IPS DF 4.7 (cell line): Measurements from ENCODE around the gene TEAD1.

Experiments
- DNase-seq: peaks from one replicate; pipeline ENCODE4 v3.0.0-alpha.2; 2013; ENCODE audit warnings: low spot score; ENCODE audit errors: extremely low read depth

The TEAD1 gene

DNA sequence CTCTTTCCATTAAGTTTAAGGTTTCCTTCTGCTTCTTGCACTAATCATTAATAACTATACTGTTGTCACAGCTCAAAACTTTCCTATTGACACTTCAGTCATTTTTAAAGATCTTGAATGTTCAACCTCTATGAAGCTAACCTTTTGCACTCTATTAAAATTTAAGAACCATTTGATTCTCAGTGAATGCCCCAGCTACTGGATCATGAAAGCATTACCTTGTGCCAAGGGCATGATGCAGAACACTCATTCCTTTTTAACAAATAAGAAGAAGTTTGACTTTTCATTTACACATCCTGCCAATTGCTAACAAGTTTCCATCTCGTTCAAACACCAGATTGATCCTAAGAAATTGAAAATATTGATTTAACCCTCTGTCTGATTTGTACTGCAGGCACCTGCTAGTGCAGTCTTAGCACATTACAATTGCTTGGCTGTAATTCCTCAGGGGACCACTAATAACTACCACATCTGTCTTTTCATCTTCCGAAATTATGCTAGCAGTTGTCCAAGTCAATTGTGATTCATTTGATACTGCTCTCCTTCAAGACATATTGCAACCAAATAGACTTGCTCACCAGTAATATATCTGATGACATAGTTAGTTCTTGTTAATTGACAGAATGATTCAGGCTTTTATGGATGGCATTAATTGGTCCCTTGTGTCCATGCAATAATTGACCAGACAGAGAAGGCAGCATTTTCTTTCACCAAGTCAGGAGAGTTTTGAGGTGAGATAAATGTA, 158.4 kb downstream of the TEAD1 start:
- no peak for DNase-seq

DNA sequence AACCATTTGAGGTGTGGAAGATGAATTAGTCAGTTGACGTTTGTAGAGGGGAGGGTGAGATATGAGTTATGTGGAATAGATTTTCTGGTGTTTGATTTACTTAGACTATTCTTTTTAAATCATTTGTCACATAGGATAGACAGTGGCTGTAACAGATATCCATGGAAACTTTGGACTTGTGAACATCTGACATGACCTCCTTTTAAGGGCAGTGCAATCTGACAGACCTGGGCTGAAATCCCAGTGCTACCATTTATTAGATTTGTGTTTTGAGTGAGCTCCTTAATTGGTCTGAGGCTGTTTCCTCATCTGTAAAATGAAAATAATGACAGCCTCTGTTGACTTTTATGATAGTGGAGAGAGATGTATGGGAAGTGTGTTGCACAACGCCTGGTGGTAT, 159.9 kb downstream of the TEAD1 start:
- DNase-seq = no peak

DNA sequence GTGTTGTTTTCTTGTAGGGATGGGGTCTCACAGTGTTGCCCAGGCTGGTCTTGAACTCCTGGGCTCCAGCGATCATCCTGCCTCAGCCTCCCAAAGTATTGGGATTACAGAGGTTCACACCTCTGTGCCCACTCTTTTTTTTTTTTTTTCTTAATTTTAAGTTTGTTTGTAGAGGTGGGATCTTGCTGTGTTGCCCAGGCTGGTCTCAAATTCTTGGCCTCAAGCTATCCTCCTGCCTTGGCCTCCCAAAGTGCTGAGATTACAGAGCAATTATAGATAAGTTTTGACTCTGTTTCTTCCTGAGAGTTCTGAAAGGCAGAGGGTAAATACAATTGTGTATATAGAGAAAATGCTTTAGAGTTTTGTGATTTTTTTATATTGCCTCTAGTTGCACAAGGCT, 160.4 kb downstream of the TEAD1 start:
- DNase-seq = no peak

DNA sequence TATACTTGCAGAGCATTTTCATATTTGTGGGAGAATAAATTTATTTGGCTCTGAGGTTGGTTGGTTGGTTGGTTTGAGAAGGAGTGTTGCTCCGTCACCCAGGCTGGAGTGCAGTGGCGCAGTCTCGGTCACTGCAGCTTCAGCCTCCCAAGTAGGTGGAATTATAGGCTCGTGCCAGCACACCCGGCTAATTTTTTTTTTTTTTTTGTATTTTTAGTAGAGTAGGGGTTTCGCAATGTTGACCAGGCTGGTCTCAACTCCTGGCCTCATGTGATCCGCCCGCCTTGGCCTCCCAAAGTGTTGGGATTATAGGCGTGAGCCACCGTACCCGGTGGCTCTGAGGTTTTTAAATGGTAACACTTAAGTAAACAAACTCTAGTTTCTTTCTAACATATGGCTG, 161.1 kb downstream of the TEAD1 start:
- no peak for DNase-seq

DNA sequence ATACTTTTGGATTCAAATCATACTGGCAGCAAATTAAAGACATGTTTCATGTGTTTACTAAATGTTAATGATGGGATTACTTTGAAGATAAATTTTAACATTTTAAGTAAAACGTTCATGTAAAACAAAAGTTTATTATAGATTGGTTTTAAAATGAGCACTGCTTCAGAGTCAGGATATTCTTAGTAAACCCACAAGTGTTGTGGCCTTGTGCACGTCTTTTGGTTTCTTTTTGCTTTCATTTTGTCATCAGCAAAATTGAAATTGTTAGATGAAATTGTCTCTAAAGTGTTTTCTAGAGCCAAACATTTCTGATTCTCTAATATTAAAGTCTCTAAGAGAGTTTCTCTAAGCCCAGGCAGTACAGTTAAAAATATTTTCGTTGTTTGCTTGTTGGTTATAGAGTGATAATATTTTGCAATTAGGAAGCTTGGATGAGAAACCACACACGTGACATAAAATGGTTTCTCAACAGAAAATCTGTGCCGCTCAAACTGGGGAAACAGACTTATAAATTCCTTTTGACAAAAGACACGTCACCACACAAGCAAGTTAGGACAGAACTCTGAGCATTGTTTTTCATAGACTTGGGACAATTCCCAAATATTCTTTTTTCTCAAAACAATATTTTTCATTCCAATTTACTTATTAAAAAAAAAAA, 164.4 kb downstream of the TEAD1 start:
- no peak for DNase-seq

DNA sequence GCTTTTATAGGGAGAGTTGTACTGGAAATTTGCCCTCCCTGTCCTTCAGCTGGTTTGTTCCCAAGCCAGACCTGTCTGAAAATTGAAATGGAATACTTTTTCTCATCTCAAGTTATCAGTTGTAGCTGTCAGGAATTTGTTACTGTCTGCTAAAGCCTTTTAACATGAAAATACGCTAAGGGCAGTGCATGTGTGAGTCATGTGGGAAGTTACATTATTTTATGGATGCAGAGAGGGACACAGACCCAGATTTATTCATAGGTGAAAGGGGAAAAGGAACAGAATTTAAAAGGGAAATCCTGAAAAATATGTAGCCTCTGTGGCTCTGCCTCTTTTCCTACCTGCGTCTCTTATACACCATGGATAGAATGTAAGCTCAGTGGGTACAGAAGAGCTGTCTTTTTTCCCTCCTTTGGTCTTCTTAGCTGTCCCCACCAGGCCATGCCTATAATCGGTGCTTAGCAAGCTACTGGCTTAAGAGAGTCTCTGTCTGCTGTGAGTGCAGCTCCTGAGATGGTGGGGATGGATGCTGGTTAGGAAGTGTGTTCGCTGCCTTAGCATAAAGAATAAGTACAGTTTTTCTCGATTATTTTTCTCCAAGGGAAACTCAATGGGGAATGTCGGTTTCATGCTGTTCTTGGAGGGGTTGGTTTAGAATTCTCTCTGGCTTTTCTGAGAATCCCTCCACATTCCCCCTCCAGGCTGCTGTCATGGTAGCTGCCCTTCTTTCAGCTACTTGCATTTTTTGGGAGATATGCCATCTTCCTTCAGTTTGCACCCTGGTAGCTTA, 166.8 kb downstream of the TEAD1 start:
- DNase-seq = no peak

DNA sequence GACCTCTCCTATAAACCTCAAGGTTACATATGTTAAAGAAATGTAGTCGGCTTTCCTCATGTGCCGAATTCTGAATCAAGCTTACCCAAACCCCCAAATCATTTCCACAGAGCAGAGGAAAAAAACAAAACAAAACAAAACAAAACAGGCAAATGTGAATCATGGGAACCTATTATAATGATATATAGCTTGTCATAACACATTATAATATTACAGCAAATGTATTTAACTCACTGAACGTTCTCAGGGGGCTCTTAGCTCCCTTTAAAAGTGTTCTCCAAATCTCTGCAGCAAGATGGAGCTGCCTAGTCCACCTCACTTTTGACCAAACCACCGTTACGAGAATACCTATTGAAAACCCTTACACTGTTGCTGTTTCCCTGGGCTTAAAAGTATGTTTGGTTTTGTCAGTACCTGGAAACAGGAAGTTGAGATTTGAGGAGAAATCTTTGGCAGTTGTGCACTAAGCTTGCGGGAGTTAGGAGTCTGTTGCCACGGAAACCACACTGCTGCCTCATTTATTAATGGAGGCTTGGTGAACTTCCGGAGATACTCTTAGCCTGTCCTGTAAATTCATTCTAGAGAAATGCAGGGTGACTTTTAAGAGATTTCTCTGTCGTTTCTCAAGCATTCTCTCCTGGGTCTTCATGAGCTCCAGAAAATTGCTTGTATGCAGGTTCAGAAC, 167.9 kb downstream of the TEAD1 start:
- no peak for DNase-seq

DNA sequence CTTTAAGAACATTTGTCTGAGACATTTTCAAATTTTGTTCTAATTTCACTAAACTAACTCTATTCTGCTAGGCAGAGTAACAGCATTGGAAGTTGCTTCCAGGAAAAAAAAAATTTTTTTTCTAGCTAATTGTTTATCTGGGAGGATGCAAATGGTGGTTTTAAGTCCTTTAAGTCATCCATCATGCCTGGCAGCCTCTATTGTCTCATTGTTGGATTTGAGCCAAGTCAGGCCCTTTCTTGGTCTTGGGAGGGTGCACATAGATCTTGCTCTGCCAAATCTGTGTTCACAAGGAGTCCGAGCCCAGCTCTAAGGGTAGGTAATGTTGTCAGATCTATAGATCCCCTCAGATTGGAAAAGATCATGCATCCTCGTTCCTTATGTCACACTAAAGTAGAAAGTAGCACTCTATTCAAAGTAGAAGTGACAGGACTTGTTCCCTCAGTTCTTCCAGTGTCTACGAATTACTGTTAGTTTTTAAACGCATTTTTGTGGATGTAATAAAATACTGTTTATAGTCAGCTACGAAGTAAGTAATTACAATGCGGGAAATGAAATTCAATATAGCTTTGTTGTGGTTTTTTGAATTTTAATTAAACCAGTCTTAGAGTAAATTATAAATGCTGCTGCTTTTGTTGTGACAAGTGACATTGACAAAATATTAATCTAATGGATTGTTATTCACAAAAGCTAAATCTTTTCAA, 168.9 kb downstream of the TEAD1 start:
- DNase-seq = no peak

DNA sequence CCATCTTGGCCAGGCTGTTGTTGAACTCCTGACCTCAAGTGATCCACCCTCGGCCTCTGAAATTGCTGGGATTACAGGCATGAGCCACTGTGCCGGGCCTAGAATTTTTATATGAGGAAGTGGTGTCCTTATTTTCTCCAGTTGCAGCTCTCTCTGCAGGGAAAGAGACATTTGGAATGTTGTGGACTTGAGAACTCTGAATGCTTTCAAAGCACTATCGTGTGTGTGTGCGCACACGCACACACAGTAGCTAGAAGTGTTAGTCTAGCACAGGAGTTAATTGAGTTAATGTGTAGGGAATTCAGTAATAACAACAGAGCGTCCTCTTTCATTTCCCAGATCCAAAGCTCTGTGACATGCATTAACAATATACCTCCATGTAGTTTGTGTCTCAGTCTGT, 170.9 kb downstream of the TEAD1 start:
- no peak for DNase-seq

DNA sequence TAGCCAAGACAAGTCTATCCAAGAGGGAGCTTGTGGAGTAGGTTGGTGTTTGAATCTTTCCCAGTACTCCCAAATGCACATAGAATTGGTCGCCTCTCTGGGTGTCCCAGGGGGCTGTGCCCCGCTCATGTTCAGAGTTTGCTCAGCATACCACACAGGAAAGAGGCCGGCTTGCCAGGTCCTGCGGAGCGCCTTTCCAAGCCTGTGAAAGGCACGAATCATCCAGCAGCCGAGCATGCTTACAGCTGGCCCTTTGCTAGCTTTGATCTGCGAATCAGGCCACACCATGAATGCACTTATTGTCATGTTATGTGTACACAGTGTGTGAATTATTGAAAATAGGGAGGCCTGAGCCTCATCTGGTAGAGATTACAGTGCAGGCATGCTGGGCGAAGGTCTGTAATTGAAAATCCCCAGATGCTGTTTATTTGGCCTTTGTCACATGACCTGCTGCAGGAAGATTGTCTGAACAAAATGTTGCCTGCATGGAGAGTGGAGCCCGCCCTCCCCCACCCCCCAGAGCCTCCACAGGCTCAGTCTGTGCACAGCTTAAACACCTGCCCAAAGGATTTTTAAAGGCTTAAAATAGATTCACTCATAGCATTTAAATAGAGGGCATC, 171.6 kb downstream of the TEAD1 start:
- no peak for DNase-seq

DNA sequence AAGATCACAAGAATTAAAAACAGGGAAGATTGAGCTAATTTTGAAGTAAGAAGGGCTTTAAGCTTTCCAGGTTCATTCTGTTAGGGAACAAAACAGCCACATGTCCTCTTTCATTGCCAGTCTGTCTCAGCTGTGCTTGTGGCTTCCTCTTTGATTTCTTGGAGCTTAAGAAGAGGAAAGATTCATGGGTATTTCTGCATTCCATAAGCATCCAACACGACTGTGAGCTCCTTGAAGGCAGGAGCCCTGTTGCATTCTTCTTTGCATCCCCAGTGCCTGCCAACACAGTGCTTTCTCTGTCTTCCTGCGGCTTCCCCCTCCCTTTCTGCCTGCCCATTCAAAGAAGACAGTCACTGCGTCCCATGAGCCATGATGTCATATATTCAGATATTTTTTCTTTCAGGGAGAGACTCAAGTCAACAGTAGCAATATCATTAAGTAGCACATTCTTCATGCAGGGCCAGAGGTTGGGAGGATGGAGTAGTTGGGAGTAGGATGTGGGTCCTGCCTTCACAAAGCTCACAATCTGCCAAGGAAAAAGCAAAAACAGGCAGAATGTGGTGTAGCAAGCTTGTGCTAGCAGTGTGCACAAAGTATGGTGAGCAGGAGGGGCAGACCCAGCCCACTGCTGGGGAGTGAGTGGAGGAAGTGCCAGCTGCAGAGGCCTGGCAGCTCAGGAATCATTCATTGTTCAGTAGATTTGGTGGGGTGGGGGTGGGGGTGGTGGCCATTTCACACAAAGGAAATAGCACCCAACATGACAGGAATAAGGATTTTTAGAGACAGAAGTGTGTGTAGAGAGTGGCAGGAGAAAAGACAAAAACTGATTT, 172.8 kb downstream of the TEAD1 start:
- no peak for DNase-seq

DNA sequence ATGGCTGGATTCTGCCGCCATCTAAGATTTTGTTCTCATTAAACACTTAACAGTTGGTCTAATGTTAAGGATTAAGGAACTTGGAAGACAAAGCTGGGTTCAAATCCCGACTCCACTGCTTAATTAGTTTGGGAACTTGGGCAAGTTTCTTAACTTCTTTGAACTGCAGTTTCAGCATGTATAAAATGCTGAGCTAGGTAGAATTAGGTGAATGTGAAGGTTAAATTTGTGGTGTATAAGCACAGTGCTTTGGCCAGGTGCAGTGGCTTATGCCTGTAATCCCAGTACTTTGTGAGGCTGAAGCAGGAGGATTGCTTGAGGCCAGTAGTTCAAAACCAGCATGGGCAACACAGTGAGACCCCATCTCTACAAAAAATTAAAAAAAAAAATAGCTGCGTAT, 174.2 kb downstream of the TEAD1 start:
- no peak for DNase-seq

DNA sequence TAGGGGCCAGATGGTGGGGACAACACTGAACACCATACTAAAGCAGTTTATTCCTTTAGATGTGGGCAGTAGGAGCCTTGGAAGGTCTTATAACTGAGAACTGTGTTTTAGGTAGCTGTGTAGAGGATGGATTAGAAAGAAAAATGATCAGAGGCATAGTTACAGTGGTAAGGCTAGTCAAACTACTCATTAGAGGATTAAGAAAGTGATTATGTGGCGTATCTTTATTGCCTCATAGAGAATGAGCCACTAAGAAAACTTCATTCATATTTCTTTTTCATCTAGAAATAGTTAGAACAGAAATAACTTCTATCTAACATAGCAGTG, 179.1 kb downstream of the TEAD1 start:
- no peak for DNase-seq

DNA sequence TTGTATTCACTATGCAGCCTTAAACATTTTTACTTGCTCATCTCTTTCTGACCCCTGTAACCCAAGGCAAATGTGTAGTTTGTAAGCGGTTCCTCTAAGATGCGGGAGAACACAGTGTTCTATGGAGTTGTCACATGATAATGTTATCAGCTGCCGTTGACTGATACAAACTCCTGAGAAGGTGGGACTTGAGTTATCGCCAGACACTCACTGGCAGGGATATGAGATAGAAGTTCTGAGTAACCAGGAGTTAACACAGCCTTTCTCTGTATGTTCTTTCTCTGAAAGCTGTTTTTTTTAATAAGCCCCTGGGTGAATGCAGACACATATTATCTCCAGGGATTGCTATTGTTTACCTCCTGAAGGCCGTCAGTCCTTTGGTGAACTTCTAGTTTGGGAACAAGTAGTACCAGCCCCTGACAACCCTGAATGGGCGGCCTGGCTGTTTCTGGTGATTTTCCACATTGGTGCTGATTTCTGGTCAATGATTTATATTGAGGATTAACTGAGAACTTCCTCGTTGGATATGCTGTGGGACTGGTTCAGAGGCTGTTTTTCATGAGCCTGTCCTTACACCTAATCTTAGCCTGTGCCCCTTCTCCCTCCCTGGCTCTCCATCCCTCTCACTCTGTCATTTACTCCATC, 179.6 kb downstream of the TEAD1 start:
- no peak for DNase-seq

DNA sequence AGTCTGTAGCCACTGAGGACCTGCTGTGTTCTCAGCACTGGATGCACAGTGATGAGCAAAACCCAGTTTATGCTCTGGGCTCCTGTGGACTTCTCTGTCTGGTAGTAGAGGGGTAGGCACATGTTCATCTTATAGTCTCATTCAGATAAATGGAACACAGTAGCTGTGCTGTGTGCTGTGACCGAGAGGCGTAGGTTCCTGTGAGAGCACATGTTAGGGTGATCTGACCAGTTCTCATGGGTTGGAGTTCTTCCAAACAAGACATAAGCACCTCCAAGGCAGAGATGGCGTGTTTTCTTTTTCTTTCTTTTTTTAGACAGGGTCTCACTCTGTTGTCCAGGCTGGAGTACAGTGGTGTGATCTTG, 180.1 kb downstream of the TEAD1 start:
- DNase-seq = no peak

DNA sequence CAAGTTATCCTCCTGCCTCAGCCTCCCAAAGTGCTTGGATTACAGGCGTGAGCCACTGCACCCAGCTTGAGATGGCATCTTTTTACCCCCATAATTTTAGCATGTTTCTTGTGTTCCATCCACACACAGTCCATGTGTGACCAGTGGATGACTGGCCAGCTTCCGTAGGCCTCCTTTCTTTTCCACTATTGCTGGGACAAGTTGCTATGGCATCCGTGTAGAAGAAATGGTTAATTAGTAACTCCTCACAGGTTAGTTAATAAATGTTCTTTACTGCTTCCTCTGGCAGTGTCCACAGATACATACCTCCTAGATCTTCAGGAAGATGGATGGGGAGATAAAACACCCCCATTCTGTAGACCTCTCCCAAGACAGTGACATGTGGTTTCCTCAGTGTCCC, 180.6 kb downstream of the TEAD1 start:
- DNase-seq = no peak

DNA sequence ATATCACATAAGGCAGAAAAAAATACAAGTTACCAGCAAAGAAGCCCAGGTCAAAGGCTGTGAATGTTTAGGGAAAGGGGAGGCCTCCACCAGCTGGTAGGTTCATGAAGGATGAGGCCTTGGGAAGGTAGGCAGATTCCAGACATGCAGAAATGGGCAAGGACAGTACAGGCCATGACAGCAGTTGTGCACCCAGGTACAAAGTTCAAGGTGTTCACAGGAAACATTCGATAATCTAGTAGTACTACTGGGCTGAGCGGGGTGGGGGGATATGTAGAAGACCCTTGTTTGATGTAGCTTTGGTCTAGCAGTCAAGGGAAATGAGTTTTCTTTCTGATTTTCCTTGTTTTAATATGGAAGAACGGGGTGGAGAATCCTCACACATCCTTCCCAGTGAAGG, 182.1 kb downstream of the TEAD1 start:
- DNase-seq = no peak

DNA sequence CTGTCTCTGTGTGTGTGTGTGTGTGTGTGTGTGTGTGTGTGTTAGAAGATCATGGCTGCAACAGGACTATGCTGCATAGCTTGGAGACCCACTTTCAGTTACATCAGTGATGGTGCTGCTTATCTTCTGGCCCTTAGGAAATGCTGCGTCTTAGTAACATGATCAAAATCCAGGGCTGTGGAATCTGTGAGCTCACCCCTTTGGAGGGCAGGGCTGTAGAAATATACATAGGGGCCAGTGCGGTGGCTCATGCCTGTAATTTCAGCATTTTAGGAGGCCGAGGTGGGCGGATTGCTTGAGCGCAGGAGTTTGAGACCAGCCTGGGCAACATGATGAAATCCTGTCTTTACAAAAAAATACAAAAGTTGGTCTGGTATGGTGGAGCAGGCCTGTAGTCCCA, 183.4 kb downstream of the TEAD1 start:
- DNase-seq = no peak

DNA sequence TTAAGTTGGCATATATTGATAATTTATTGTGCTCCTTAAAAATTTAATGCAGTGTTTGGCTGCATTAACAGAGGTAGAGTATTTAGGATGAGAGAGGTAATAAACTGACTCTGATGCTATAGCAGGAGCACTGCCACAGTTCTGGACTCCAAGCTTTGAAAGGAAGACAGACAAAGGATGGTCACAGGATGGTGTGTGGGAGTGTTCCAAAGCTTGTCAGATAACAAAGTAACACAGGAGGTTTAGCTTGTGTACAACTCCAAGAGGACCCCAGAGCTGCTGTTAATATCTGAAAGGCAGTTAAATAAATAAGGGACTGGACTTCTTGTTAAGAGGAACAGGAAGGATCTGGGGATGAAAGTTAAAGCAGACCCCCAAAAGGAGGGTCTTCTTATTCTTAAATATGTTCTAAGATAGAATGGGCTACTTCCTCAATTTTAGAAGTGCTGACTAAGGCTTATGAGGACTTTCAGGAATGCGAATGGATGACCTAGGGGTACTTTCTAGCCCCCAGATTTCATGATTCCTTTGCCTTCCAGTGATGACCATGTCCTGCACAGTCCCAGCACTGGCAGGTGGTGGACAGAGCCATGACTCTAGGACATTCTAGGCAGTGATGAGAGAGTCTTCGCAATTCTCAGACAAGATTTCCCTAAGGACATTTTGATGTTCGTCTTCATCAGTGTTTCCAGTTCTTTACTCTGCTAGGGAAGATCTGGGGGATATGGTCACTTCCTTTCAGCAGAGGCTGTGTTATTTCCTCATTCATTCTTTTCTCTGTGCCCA, 185.8 kb downstream of the TEAD1 start:
- no peak for DNase-seq
